Tibial nerve (tissue), 3 donors: Measurements from ENCODE around the gene APOLD1.

Experiments
- POLR2A ChIP-seq, 2 donors: fragments of 450-650 bp; IDR thresholded peaks; one replicate each; pipeline ENCODE4 v1.6.1; 2017; ENCODE audit warnings: antibody characterized with exemption in 2 of 2, mild to moderate bottlenecking in 2 of 2, moderate library complexity in 2 of 2
- TF ChIP-seq, protein P1 (sequence below), 5 experiments: fragments of 200-600 bp in 3 of 5; fragments of 450-650 bp in 2 of 5; sonication (generic) in 3 of 5; IDR thresholded peaks; one replicate each; pipeline ENCODE4 v1.5.1; 2016 to 2019; ENCODE audit warnings: antibody characterized with exemption in 5 of 5, mild to moderate bottlenecking in 3 of 5, moderate library complexity in 2 of 5

DNA sequence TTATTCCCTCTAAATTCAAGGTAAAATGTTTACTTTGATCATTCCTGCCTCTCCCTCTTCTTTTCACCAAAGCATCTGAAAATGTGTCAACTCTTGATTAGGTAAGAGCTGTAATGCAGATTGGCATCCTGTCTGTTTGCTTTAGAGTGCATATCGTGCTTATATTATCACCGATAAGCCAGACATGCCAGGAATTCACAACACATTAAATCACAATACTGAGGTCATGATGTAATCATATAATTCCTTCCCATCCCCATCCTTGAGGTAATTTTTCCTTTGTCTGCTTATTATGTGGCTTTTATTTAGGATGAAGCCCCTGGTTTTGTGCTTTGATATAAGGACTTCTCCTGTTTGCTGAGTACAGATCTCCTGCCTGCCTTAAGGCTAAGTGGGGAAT is 37.8 kb downstream of the APOLD1 start:
- TF ChIP-seq, protein P1, sequence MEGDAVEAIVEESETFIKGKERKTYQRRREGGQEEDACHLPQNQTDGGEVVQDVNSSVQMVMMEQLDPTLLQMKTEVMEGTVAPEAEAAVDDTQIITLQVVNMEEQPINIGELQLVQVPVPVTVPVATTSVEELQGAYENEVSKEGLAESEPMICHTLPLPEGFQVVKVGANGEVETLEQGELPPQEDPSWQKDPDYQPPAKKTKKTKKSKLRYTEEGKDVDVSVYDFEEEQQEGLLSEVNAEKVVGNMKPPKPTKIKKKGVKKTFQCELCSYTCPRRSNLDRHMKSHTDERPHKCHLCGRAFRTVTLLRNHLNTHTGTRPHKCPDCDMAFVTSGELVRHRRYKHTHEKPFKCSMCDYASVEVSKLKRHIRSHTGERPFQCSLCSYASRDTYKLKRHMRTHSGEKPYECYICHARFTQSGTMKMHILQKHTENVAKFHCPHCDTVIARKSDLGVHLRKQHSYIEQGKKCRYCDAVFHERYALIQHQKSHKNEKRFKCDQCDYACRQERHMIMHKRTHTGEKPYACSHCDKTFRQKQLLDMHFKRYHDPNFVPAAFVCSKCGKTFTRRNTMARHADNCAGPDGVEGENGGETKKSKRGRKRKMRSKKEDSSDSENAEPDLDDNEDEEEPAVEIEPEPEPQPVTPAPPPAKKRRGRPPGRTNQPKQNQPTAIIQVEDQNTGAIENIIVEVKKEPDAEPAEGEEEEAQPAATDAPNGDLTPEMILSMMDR (IDR thresholded peaks at IDR 0.05) = no peak
- TF ChIP-seq POLR2A (IDR thresholded peaks at IDR 0.05) = no peak
